Testis (tissue), 3 donors: ENCODE data around the gene A2M. TPM values are rescaled to one million over a fixed set of nuclear protein-coding genes. Genes with fewer than 3 reads are reported as not detected.
"Not testable (repeated sequence)": the region's sequence is repeated elsewhere in the genome, so short reads cannot be mapped to it uniquely, and the experiment has no call there.

Experiments
- DNase-seq: peaks from one replicate; pipeline ENCODE4 v3.0.0-alpha.2; 2019
- H3K27ac ChIP-seq, 2 donors: fragments of 200-600 bp; sonication (generic); one replicate each; pipeline ENCODE4 v1.5.1; 2019
- H3K27me3 ChIP-seq: fragments of 200-600 bp; sonication (generic); one replicate; pipeline ENCODE4 v1.5.1; 2019
- H3K36me3 ChIP-seq: fragments of 200-600 bp; sonication (generic); one replicate; pipeline ENCODE4 v1.5.1; 2017; ENCODE audit warnings: low read depth; ENCODE audit errors: missing control alignments
- H3K4me1 ChIP-seq: fragments of 200-600 bp; sonication (generic); one replicate; pipeline ENCODE4 v1.5.1; 2019
- H3K4me3 ChIP-seq, 2 donors: fragments of 200-600 bp; sonication (generic); one replicate each; pipeline ENCODE4 v1.5.1; 2017 to 2019
- H3K9me3 ChIP-seq: fragments of 200-600 bp; sonication (generic); one replicate; pipeline ENCODE4 v1.5.1; 2017
- POLR2A ChIP-seq: fragments of 450-650 bp; IDR thresholded peaks from one replicate; pipeline ENCODE4 v1.6.1; 2017; ENCODE audit warnings: antibody characterized with exemption, mild to moderate bottlenecking, moderate library complexity
- WGBS, 2 donors: methylation state at CpG; one replicate each; pipeline ENCODE4 v1.1.5; 2018; 5-methylcytosine and 5-hydroxymethylcytosine counted together
- intact Hi-C: fragments of 100-400 bp; cut with DNase I; formaldehyde crosslinking; loops from one replicate; pipeline ENCODE4 v1.15.1; 2023; ENCODE audit warnings: low total_unique reads
- polyA plus RNA-seq: library from polyadenylated mRNA; stranded (reverse); fragments of 350-450 nt; fragmentation: Illumina TruSeq; extraction: RNeasy Lipid Tissue Mini Kit (QIAGEN cat#74804); gene quantifications from one replicate; pipeline ENCODE4 v1.2.3, GENCODE V29; 2014; ENCODE audit warnings: low read depth, low replicate concordance; ENCODE audit not compliant: insufficient read depth
- total RNA-seq, 2 donors: library from RNA; depleted of rRNA; stranded (reverse); fragments of >200 nt; gene quantifications; one replicate each; pipeline ENCODE4 v1.2.3, GENCODE V29; 2016
- TF ChIP-seq, protein P1 (sequence below), 3 experiments: fragments of 450-650 bp in 2 of 3; fragments of 200-600 bp in 1 of 3; sonication (generic) in 1 of 3; IDR thresholded peaks; one replicate each; pipeline ENCODE4 v1.5.1; 2016 to 2019; ENCODE audit warnings: antibody characterized with exemption in 3 of 3, mild to moderate bottlenecking in 2 of 3, moderate library complexity in 1 of 3

A2M gene
- total and polyA plus RNA-seq, 3 donors from 2014 or later = 64.2 to 200 (median 151) TPM

- Histone ChIP-seq H3K4me3 (no peak overlapping the region), H3K9me3 (no peaks in the 10 kb centered on the region), H3K36me3 (no peaks in the 10 kb centered on the region), H3K27me3 (no peaks in the 10 kb centered on the region), H3K4me1 (no peaks in the 10 kb centered on the region), H3K27ac (no peak overlapping the region)
- 68 to 76% methylated on average over 2 of the region's 2 CpGs for WGBS, 2 donors
- DNase-seq = no peak
- intact Hi-C loops = no loop called here
- TF ChIP-seq, protein P1, sequence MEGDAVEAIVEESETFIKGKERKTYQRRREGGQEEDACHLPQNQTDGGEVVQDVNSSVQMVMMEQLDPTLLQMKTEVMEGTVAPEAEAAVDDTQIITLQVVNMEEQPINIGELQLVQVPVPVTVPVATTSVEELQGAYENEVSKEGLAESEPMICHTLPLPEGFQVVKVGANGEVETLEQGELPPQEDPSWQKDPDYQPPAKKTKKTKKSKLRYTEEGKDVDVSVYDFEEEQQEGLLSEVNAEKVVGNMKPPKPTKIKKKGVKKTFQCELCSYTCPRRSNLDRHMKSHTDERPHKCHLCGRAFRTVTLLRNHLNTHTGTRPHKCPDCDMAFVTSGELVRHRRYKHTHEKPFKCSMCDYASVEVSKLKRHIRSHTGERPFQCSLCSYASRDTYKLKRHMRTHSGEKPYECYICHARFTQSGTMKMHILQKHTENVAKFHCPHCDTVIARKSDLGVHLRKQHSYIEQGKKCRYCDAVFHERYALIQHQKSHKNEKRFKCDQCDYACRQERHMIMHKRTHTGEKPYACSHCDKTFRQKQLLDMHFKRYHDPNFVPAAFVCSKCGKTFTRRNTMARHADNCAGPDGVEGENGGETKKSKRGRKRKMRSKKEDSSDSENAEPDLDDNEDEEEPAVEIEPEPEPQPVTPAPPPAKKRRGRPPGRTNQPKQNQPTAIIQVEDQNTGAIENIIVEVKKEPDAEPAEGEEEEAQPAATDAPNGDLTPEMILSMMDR (IDR thresholded peaks at IDR 0.05) = no peak
- no peak for TF ChIP-seq POLR2A
Measured at GRCh38 chr12:9148926-9149325, 33.2 kb upstream of the A2M start.

- intact Hi-C loops = no loop called here
- 89 to 97% methylated on average over 2 of the region's 2 CpGs for WGBS, 2 donors
- no peak overlapping the region for H3K27ac ChIP-seq
- no peaks in the 10 kb centered on the region for H3K9me3 ChIP-seq
- no peaks in the 10 kb centered on the region for H3K4me1 ChIP-seq
- TF ChIP-seq, protein P1 (IDR thresholded peaks at IDR 0.05) = no peak
- TF ChIP-seq POLR2A = no peak
- H3K4me3 ChIP-seq = no peak overlapping the region
- no peaks in the 10 kb centered on the region for H3K36me3 ChIP-seq
- no peak for DNase-seq
- H3K27me3 ChIP-seq = no peaks in the 10 kb centered on the region
Measured at GRCh38 chr12:9147461-9147860, 31.7 kb upstream of the A2M start.

- no peak for DNase-seq
- no peak overlapping the region for H3K4me3 ChIP-seq
- TF ChIP-seq, protein P1 (IDR thresholded peaks at IDR 0.05) = no peak
- TF ChIP-seq POLR2A = no peak
- no peaks in the 10 kb centered on the region for H3K9me3 ChIP-seq
- no peaks in the 10 kb centered on the region for H3K36me3 ChIP-seq
- intact Hi-C loops = no loop called here
- WGBS, 2 donors = 34 to 48% methylated on average over 4 of the region's 4 CpGs
- no peak overlapping the region for H3K27ac ChIP-seq
- no peaks in the 10 kb centered on the region for H3K4me1 ChIP-seq
- H3K27me3 ChIP-seq = no peaks in the 10 kb centered on the region
Measured at GRCh38 chr12:9144730-9145106, 29.0 kb upstream of the A2M start.

DNA sequence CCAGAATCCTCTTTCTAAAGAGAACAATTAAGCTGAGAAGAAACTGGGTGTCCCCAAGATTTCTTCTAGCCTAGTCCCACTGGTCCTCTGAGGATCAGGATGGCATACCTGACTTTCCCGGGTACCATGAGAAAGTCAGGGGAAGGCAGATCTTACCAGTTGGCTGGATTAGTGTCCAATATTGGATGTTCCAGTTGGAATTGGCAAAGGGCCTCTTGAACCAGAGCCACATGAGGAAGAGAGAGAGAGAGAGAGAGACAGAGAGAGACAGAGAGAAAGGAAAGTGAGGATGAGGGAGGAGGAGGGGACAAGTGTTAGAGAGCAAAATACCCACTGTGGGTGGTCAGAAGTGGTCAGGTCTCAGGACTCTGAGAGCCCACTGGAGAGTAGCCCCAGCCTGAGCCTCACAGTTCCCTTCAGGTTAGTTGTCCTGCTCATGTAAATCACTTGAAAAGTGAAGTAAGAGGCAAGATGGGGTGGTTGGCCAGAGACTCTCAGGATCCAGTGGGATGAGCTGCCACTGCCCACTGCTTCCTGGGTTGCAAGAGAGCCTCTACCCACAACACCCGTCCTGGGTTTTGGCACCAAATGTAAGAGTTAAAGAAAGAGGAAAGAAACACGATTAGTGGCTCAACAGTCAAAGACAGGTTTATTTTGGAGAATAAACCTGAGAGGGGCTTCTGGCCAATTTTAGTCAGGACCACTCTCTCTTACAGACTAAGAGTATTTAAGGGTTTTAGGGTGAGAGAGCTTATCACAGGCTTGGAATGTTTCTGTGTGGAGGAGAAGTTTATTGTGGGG, 28.4 kb upstream of the A2M start:
- intact Hi-C loops = no loop called here
- TF ChIP-seq, protein P1 (IDR thresholded peaks at IDR 0.05) = no peak
- no peak for TF ChIP-seq POLR2A
- no peaks in the 10 kb centered on the region for H3K9me3 ChIP-seq
- no peaks in the 10 kb centered on the region for H3K27me3 ChIP-seq
- H3K4me1 ChIP-seq = no peaks in the 10 kb centered on the region
- no peak overlapping the region for H3K4me3 ChIP-seq
- no peak for DNase-seq
- no peaks in the 10 kb centered on the region for H3K36me3 ChIP-seq
- H3K27ac ChIP-seq = no peak overlapping the region
- 91 to 92% methylated on average over 3 of the region's 3 CpGs for WGBS, 2 donors

DNA sequence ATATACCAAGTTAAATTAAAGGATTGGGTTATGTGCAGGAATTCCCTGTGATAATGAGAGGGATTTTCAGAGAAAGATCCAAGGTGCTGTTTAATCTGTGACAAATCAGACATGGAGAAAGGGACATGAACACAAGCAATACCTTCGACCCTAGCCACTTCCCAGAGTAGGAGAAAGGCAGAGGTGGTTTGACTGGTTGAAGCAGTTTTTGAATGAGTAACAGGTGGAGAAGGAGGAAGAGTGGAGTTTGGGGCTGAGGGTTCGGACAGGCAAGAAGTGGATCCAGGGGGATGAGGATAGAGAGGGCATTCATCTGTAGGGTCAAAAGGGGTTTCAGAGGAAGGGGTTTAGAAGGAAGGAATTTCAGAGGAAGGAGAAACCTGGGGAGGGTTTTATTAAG, 27.4 kb upstream of the A2M start:
- no peaks in the 10 kb centered on the region for H3K27me3 ChIP-seq
- H3K4me3 ChIP-seq = no peak overlapping the region
- no peaks in the 10 kb centered on the region for H3K9me3 ChIP-seq
- no peaks in the 10 kb centered on the region for H3K4me1 ChIP-seq
- no peak for DNase-seq
- intact Hi-C loops = no loop called here
- TF ChIP-seq, protein P1 (IDR thresholded peaks at IDR 0.05) = no peak
- no peak for TF ChIP-seq POLR2A
- no peak overlapping the region for H3K27ac ChIP-seq
- no peaks in the 10 kb centered on the region for H3K36me3 ChIP-seq
- WGBS, 2 donors = 76 to 89% methylated on average over 2 of the region's 2 CpGs

DNA sequence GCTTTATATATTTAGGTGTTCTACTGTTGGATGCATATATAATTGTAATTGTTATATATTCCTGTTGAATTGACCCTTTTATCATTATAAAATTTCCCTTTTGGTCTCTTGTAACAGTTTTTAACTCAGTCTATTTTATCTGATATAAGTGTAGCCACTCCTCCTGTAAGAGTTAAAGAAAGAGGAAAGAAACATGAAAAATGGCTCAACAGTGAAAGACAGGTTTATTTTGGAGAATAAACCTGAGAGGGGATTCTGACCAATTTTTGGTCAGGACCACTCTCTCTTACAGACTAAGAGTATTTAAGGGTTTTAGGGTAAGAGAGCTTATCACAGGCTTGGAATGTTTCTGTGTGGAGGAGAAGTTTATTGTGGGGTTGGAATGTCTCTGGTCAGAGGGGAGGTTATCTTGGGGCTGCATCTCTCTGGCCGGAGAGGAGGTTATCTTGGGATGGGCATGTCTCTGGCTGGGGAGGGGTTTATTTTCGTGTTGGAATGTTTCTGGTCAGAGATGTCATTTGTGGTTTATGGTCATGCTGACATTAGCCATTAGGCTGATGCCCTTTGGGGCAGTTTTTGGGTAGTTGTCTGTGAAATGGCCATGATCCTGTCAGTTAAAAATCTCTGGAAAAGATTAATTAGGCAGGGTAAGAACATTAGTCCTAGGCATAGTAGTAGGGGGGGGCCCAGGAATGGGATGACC, 24.0 kb upstream of the A2M start:
- H3K36me3 ChIP-seq, H3K27me3 ChIP-seq, H3K9me3 ChIP-seq, intact Hi-C loops, H3K4me3 ChIP-seq, H3K27ac ChIP-seq, DNase-seq, H3K4me1 ChIP-seq: not testable (repeated sequence)
- WGBS, 2 donors = 38% methylated on average over 2 of the region's 2 CpGs
